ENCODE measurements around the gene TUBA4B. TPM values are rescaled to one million over a fixed set of nuclear protein-coding genes. Genes with fewer than 3 reads are reported as not detected.
A peak's percentile ranks its signal among the peaks of the same experiment; 100 is the strongest.

TUBA4B gene
- total and polyA plus RNA-seq, 2 of the 4 experiments (the other 2 are of a cell fraction): not detected

DNA sequence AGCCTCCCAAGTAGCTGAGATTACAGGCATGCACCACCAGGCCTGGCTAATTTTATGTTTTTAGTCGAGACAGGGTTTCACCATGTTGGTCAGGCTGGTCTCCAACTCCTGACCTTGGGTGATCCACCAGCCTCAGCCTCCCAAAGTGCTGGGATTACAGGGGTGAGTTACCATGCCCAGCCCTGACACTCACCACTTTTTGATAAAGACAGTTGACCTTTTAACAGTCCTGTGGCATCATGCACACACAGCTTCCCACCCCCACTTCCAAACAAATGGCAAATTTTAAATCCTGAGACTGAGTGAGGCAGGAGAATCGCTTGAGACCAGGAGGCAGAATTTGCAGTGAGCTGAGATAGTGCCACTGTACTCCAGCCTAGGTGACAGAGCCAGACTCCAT lies 20.0 kb downstream of the TUBA4B start:
- Histone ChIP-seq H3K9me3 (ENCODE audit: control insufficient read depth, insufficient read depth, low read length) (no peaks in the 10 kb centered on the region), H3K4me2 (ENCODE audit: low read depth, low read length) (no peak overlapping the region), H3K4ac (ENCODE audit: low read depth, low read length) (peak overlapping the region; percentile 38), H3K14ac (replicated peaks; ENCODE audit: low read depth, low read length) (no peak overlapping the region), H4K8ac (ENCODE audit: low read depth in 2 of 2, low read length in 2 of 2) (no peak overlapping the region), H3K56ac (ENCODE audit: extremely low read depth, insufficient read depth, low read length) (no peak overlapping the region), H2AFZ (replicated peaks; ENCODE audit: low read length, poor library complexity) (no peak overlapping the region), H2BK120ac (ENCODE audit: low read depth, low read length) (no peak overlapping the region), H3K36me3 (ENCODE audit: control insufficient read depth, insufficient read depth, low read length) (no peaks in the 10 kb centered on the region), H3K27me3 (ENCODE audit: control insufficient read depth, insufficient read depth, low read length) (peaks cover 7% of the 10 kb centered on the region; the same call in 1 of the 2 replicates), H4K20me1 (ENCODE audit: insufficient read depth, low read length) (no peaks in the 10 kb centered on the region), H3K4me3 (ENCODE audit: insufficient read depth, low read depth, low read length) (no peak overlapping the region), H4K91ac (ENCODE audit: insufficient read depth, low read depth, low read length) (no peak overlapping the region), H2BK5ac (ENCODE audit: low read depth, low read length, poor library complexity, severe bottlenecking) (no peak overlapping the region), H3K79me1 (ENCODE audit: low read depth in 1 of 2, low read length in 2 of 2) (no peaks in the 10 kb centered on the region; a peak in 1 of 4 replicates), H2AK9ac (replicated peaks; ENCODE audit: low read depth, low read length, poor library complexity) (no peak overlapping the region), H2AK5ac (ENCODE audit: low read depth, low read length) (no peak overlapping the region; the same call in 1 of the 2 replicates), H3K9ac (ENCODE audit: low read depth, low read length) (no peak overlapping the region), H4K5ac (ENCODE audit: low read depth, low read length) (no peak overlapping the region), H3K18ac (ENCODE audit: low read depth, low read length) (no peak overlapping the region), H2BK20ac (ENCODE audit: low read depth, low read length) (no peak overlapping the region), H3K9me1 (ENCODE audit: insufficient read depth, low read length) (peaks cover 11% of the 10 kb centered on the region), H3K23ac (ENCODE audit: low read depth, low read length) (no peak overlapping the region; the same call in 1 of the 2 replicates), H2BK15ac (ENCODE audit: low read depth, low read length) (no peak overlapping the region), H3K27ac (ENCODE audit: insufficient read depth, low read length) (no peak overlapping the region), H3K4me1 (ENCODE audit: control insufficient read depth, insufficient read depth, low read length) (peaks cover 14% of the 10 kb centered on the region)
- no TSS peak for BruUV-seq (replicated peaks)
- ChIA-PET POLR2A (ENCODE audit: unreplicated experiment) (no interaction called here), CTCF (no interaction called here)
- TF ChIP-seq ELK1 (IDR thresholded peaks at IDR 0.05; ENCODE audit: borderline replicate concordance, low read depth, low read length): no peak
- TF ChIP-seq, protein P1, sequence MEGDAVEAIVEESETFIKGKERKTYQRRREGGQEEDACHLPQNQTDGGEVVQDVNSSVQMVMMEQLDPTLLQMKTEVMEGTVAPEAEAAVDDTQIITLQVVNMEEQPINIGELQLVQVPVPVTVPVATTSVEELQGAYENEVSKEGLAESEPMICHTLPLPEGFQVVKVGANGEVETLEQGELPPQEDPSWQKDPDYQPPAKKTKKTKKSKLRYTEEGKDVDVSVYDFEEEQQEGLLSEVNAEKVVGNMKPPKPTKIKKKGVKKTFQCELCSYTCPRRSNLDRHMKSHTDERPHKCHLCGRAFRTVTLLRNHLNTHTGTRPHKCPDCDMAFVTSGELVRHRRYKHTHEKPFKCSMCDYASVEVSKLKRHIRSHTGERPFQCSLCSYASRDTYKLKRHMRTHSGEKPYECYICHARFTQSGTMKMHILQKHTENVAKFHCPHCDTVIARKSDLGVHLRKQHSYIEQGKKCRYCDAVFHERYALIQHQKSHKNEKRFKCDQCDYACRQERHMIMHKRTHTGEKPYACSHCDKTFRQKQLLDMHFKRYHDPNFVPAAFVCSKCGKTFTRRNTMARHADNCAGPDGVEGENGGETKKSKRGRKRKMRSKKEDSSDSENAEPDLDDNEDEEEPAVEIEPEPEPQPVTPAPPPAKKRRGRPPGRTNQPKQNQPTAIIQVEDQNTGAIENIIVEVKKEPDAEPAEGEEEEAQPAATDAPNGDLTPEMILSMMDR (conservative IDR thresholded peaks at IDR 0.05; ENCODE audit: low read depth, low read length): no peak
- no peak for TF ChIP-seq SMC3 (IDR thresholded peaks at IDR 0.05; ENCODE audit: low read depth, low read length)
- TF ChIP-seq BHLHE40 (IDR thresholded peaks at IDR 0.05; ENCODE audit: low read depth, low read length): no peak
- TF ChIP-seq RFX5 (IDR thresholded peaks at IDR 0.05; ENCODE audit: low read depth, low read length): no peak
- no peak for TF ChIP-seq USF2 (IDR thresholded peaks at IDR 0.05; ENCODE audit: low read depth, low read length)
- no peak for TF ChIP-seq POLR2A (IDR thresholded peaks at IDR 0.05; ENCODE audit: low read depth, low read length)
- no peak for TF ChIP-seq FOS (IDR thresholded peaks at IDR 0.05; ENCODE audit: low read depth, low read length)
- TF ChIP-seq MAFK (IDR thresholded peaks at IDR 0.05; ENCODE audit: low read depth, low read length): no peak
- no peak for TF ChIP-seq MAZ (IDR thresholded peaks at IDR 0.05; ENCODE audit: borderline replicate concordance, low read depth, low read length)
- no peak for TF ChIP-seq MXI1 (IDR thresholded peaks at IDR 0.05; ENCODE audit: borderline replicate concordance, low read depth, low read length)
- no peak for TF ChIP-seq RAD21 (IDR thresholded peaks at IDR 0.05; ENCODE audit: low read length)
- WGBS, 2 experiments (ENCODE audit: extremely low coverage in 2 of 2, insufficient read length in 1 of 2): 38% methylated on average over 1 of the region's 2 CpGs; no CpG with 5 or more reads in 1 of the 2 experiments
- ATAC-seq (ENCODE audit: low read depth): no peak
- intact Hi-C loops (cut with micrococcal nuclease) (no loop called here), in situ Hi-C loops (cut with MboI; ENCODE audit: low sequenced_read_pairs) (no loop called here), dilution Hi-C loops (cut with HindIII; ENCODE audit: low sequenced_read_pairs, unreplicated experiment) (no loop called here)
- no peak for DNase-seq
